Measurements from ENCODE around the gene CCL15. TPM values are rescaled to one million over a fixed set of nuclear protein-coding genes. Genes with fewer than 3 reads are reported as not detected.

Gene CCL15
- not detected for total RNA-seq
- polyA plus RNA-seq, result not detected

GRCh38 chr17:36001110-36001771, at the start of gene CCL15:
CCL15 (minus strand) TSS chr17:36001553; CDS start chr17:36001492, 61 bp downstream.
- Mint-ChIP-seq H3K27me3 (no peaks in the 10 kb centered on the region), H3K9me3 (no peaks in the 10 kb centered on the region), H3K4me1 (peaks cover 10 to 17% (median 17%) of the 10 kb centered on the region in 3 donors), H3K27ac (peak within 1 kb of the TSS in 2 of 8 donors; percentile 14), H3K4me3 (no peak within 1 kb of the TSS), H3K36me3 (no peaks in the 10 kb centered on the region)
- no peaks in the 10 kb centered on the region for H3K27me3 ChIP-seq (ENCODE audit: insufficient read depth, low read length, poor library complexity, severe bottlenecking)
- no peaks in the 10 kb centered on the region for H3K4me1 ChIP-seq (ENCODE audit: insufficient read depth, low read length)
- CTCF ChIA-PET, result interaction anchor here (1.2 kb wide), 1 partner anchor 10 kb away, joined by 3 read pairs; no protein-coding TSS in a partner anchor
- no peak within 1 kb of the TSS for H3K27ac ChIP-seq (ENCODE audit: low read depth, low read length)
- H3K36me3 ChIP-seq (ENCODE audit: insufficient read depth, low read length), result no peaks in the 10 kb centered on the region
- POLR2A ChIA-PET, result no interaction called here
- DNase-seq, result no peak
- H3K9me3 ChIP-seq (ENCODE audit: low read length), result no peaks in the 10 kb centered on the region
- H3K4me3 ChIP-seq (ENCODE audit: low read length), result no peak within 1 kb of the TSS

GRCh38 chr17:36049643-36050042, 48.3 kb upstream of the CCL15 start:
- no peaks in the 10 kb centered on the region for H3K9me3 ChIP-seq (ENCODE audit: low read length)
- H3K27me3 ChIP-seq (ENCODE audit: insufficient read depth, low read length, poor library complexity, severe bottlenecking), result peaks cover 4% of the 10 kb centered on the region
- no peak overlapping the region for H3K4me3 ChIP-seq (ENCODE audit: low read length)
- CTCF ChIA-PET, result interaction anchor here (1.4 kb wide), 1 partner anchor 17 kb away, joined by 4 read pairs; no protein-coding TSS in a partner anchor
- no peaks in the 10 kb centered on the region for H3K4me1 Mint-ChIP-seq
- peaks cover 1 to 39% (median 2%) of the 10 kb centered on the region in 3 donors for H3K36me3 Mint-ChIP-seq
- DNase-seq, result no peak
- no peaks in the 10 kb centered on the region for H3K4me1 ChIP-seq (ENCODE audit: insufficient read depth, low read length)
- no peak overlapping the region for H3K27ac ChIP-seq (ENCODE audit: low read depth, low read length)
- peaks cover 28 to 39% (median 35%) of the 10 kb centered on the region in 5 donors for H3K9me3 Mint-ChIP-seq
- H3K27me3 Mint-ChIP-seq, result peaks cover 3 to 13% of the 10 kb centered on the region in 2 donors
- no peaks in the 10 kb centered on the region for H3K36me3 ChIP-seq (ENCODE audit: insufficient read depth, low read length)
- no peak overlapping the region for H3K27ac Mint-ChIP-seq
- no peak overlapping the region for H3K4me3 Mint-ChIP-seq
- POLR2A ChIA-PET, result no interaction called here

GRCh38 chr17:36048066-36048465, 46.7 kb upstream of the CCL15 start:
- H3K4me1 ChIP-seq (ENCODE audit: insufficient read depth, low read length), result no peaks in the 10 kb centered on the region
- no peak overlapping the region for H3K27ac Mint-ChIP-seq
- H3K27ac ChIP-seq (ENCODE audit: low read depth, low read length), result no peak overlapping the region
- peaks cover 1 to 39% (median 4%) of the 10 kb centered on the region in 3 donors for H3K36me3 Mint-ChIP-seq
- H3K4me3 Mint-ChIP-seq, result no peak overlapping the region
- H3K4me3 ChIP-seq (ENCODE audit: low read length), result no peak overlapping the region
- no peaks in the 10 kb centered on the region for H3K9me3 ChIP-seq (ENCODE audit: low read length)
- ChIA-PET CTCF (interaction anchor here (1.0 to 1.4 kb wide), 2 partner anchors 19 to 199 kb away, joined by 3 to 4 read pairs; no protein-coding TSS in a partner anchor), POLR2A (no interaction called here)
- peaks cover 3 to 18% of the 10 kb centered on the region in 2 donors for H3K27me3 Mint-ChIP-seq
- DNase-seq, result no peak
- H3K27me3 ChIP-seq (ENCODE audit: insufficient read depth, low read length, poor library complexity, severe bottlenecking), result peaks cover 4% of the 10 kb centered on the region
- H3K9me3 Mint-ChIP-seq, result peaks cover 28 to 39% (median 35%) of the 10 kb centered on the region in 5 donors
- H3K4me1 Mint-ChIP-seq, result no peaks in the 10 kb centered on the region
- no peaks in the 10 kb centered on the region for H3K36me3 ChIP-seq (ENCODE audit: insufficient read depth, low read length)

GRCh38 chr17:36036235-36036634, 34.9 kb upstream of the CCL15 start:
- no peak overlapping the region for H3K4me3 ChIP-seq (ENCODE audit: low read length)
- no peaks in the 10 kb centered on the region for H3K4me1 ChIP-seq (ENCODE audit: insufficient read depth, low read length)
- DNase-seq, result no peak
- no peaks in the 10 kb centered on the region for H3K36me3 ChIP-seq (ENCODE audit: insufficient read depth, low read length)
- Mint-ChIP-seq H3K4me3 (no peak overlapping the region), H3K27ac (no peak overlapping the region), H3K27me3 (peaks cover 0 to 6% of the 10 kb centered on the region in 2 donors), H3K4me1 (no peaks in the 10 kb centered on the region), H3K9me3 (no peaks in the 10 kb centered on the region), H3K36me3 (no peaks in the 10 kb centered on the region)
- no peaks in the 10 kb centered on the region for H3K27me3 ChIP-seq (ENCODE audit: insufficient read depth, low read length, poor library complexity, severe bottlenecking)
- POLR2A ChIA-PET, result no interaction called here
- CTCF ChIA-PET, result no interaction called here
- no peak overlapping the region for H3K27ac ChIP-seq (ENCODE audit: low read depth, low read length)
- H3K9me3 ChIP-seq (ENCODE audit: low read length), result no peaks in the 10 kb centered on the region

GRCh38 chr17:36034127-36034526, 32.8 kb upstream of the CCL15 start:
- ChIA-PET CTCF (no interaction called here), POLR2A (no interaction called here)
- no peaks in the 10 kb centered on the region for H3K4me1 Mint-ChIP-seq
- no peak overlapping the region for H3K4me3 Mint-ChIP-seq
- no peak for DNase-seq
- no peaks in the 10 kb centered on the region for H3K9me3 ChIP-seq (ENCODE audit: low read length)
- no peaks in the 10 kb centered on the region for H3K9me3 Mint-ChIP-seq
- no peaks in the 10 kb centered on the region for H3K36me3 Mint-ChIP-seq
- no peak overlapping the region for H3K4me3 ChIP-seq (ENCODE audit: low read length)
- no peak overlapping the region for H3K27ac ChIP-seq (ENCODE audit: low read depth, low read length)
- H3K4me1 ChIP-seq (ENCODE audit: insufficient read depth, low read length), result no peaks in the 10 kb centered on the region
- peaks cover 0 to 12% of the 10 kb centered on the region in 2 donors for H3K27me3 Mint-ChIP-seq
- H3K36me3 ChIP-seq (ENCODE audit: insufficient read depth, low read length), result no peaks in the 10 kb centered on the region
- no peak overlapping the region for H3K27ac Mint-ChIP-seq
- H3K27me3 ChIP-seq (ENCODE audit: insufficient read depth, low read length, poor library complexity, severe bottlenecking), result no peaks in the 10 kb centered on the region

GRCh38 chr17:36030956-36031355, 29.6 kb upstream of the CCL15 start:
- Mint-ChIP-seq H3K4me3 (no peak overlapping the region), H3K27me3 (peaks cover 0 to 13% of the 10 kb centered on the region in 2 donors), H3K4me1 (no peaks in the 10 kb centered on the region), H3K27ac (no peak overlapping the region), H3K36me3 (peaks cover 0 to 2% (median 0%) of the 10 kb centered on the region in 3 donors), H3K9me3 (no peaks in the 10 kb centered on the region)
- Histone ChIP-seq H3K27me3 (ENCODE audit: insufficient read depth, low read length, poor library complexity, severe bottlenecking) (no peaks in the 10 kb centered on the region), H3K4me1 (ENCODE audit: insufficient read depth, low read length) (no peaks in the 10 kb centered on the region), H3K9me3 (ENCODE audit: low read length) (no peaks in the 10 kb centered on the region), H3K4me3 (ENCODE audit: low read length) (no peak overlapping the region), H3K36me3 (ENCODE audit: insufficient read depth, low read length) (no peaks in the 10 kb centered on the region), H3K27ac (ENCODE audit: low read depth, low read length) (no peak overlapping the region)
- CTCF ChIA-PET, result no interaction called here
- DNase-seq, result no peak
- POLR2A ChIA-PET, result no interaction called here

- Histone ChIP-seq H3K4me3 (ENCODE audit: low read length) (no peak overlapping the region), H3K27me3 (ENCODE audit: insufficient read depth, low read length, poor library complexity, severe bottlenecking) (no peaks in the 10 kb centered on the region), H3K27ac (ENCODE audit: low read depth, low read length) (no peak overlapping the region), H3K36me3 (ENCODE audit: insufficient read depth, low read length) (no peaks in the 10 kb centered on the region), H3K9me3 (ENCODE audit: low read length) (no peaks in the 10 kb centered on the region), H3K4me1 (ENCODE audit: insufficient read depth, low read length) (no peaks in the 10 kb centered on the region)
- ChIA-PET CTCF (no interaction called here), POLR2A (no interaction called here)
- Mint-ChIP-seq H3K36me3 (peaks cover 0 to 2% (median 0%) of the 10 kb centered on the region in 3 donors), H3K27me3 (peaks cover 12 to 13% of the 10 kb centered on the region in 2 donors), H3K27ac (no peak overlapping the region), H3K9me3 (peaks cover 0 to 5% (median 0%) of the 10 kb centered on the region in 5 donors), H3K4me1 (no peaks in the 10 kb centered on the region), H3K4me3 (no peak overlapping the region)
- DNase-seq, result no peak
Measured at GRCh38 chr17:36027761-36028160, 26.4 kb upstream of the CCL15 start.

GRCh38 chr17:36024106-36024869, 22.9 kb upstream of the CCL15 start:
- POLR2A ChIA-PET, result no interaction called here
- H3K9me3 Mint-ChIP-seq, result peaks cover 0 to 5% (median 0%) of the 10 kb centered on the region in 5 donors
- CTCF ChIA-PET, result no interaction called here
- Histone ChIP-seq H3K4me1 (ENCODE audit: insufficient read depth, low read length) (no peaks in the 10 kb centered on the region), H3K9me3 (ENCODE audit: low read length) (no peaks in the 10 kb centered on the region), H3K4me3 (ENCODE audit: low read length) (no peak overlapping the region), H3K36me3 (ENCODE audit: insufficient read depth, low read length) (no peaks in the 10 kb centered on the region), H3K27me3 (ENCODE audit: insufficient read depth, low read length, poor library complexity, severe bottlenecking) (no peaks in the 10 kb centered on the region), H3K27ac (ENCODE audit: low read depth, low read length) (no peak overlapping the region)
- H3K36me3 Mint-ChIP-seq, result peaks cover 0 to 2% (median 0%) of the 10 kb centered on the region in 3 donors
- peaks cover 16 to 35% of the 10 kb centered on the region in 2 donors for H3K27me3 Mint-ChIP-seq
- H3K27ac Mint-ChIP-seq, result no peak overlapping the region
- H3K4me3 Mint-ChIP-seq, result no peak overlapping the region
- DNase-seq, result no peak
- no peaks in the 10 kb centered on the region for H3K4me1 Mint-ChIP-seq
